Lung (tissue), 12 donors: Measurements from ENCODE around the gene CLP1. TPM values are rescaled to one million over a fixed set of nuclear protein-coding genes. Genes with fewer than 3 reads are reported as not detected.

Source experiments
- ATAC-seq: fragments of 200-7000 bp; cut with Tn5 transposase; one replicate; pipeline ENCODE4 v1.9.1; 2020; ENCODE audit warnings: moderate number of reproducible peaks; ENCODE audit not compliant: insufficient read depth, low FRiP score
- DNase-seq, 3 donors: peaks; one replicate each; pipeline ENCODE4 v3.0.0-alpha.2; 2013 to 2017
- H3K27ac ChIP-seq, 2 donors: one replicate each; pipeline ENCODE4 v1.5.1; 2013; ENCODE audit warnings: mild to moderate bottlenecking in 2 of 2, moderate library complexity in 2 of 2, control low read depth in 1 of 2, inconsistent platforms in 1 of 2, low read depth in 1 of 2, low read length in 1 of 2
- H3K27me3 ChIP-seq, 3 donors: one replicate each; pipeline ENCODE4 v1.5.1; 2013; ENCODE audit warnings: low read length in 2 of 3; ENCODE audit not compliant: control insufficient read depth in 3 of 3, insufficient read depth in 3 of 3
- H3K36me3 ChIP-seq, 4 donors: one replicate each; pipeline ENCODE4 v1.5.1; 2013; ENCODE audit warnings: low read length in 4 of 4, mild to moderate bottlenecking in 1 of 4, moderate library complexity in 1 of 4; ENCODE audit not compliant: control insufficient read depth in 4 of 4, insufficient read depth in 4 of 4
- H3K4me1 ChIP-seq, 5 donors: one replicate each; pipeline ENCODE4 v1.5.1; 2013; ENCODE audit warnings: low read length in 5 of 5, mild to moderate bottlenecking in 2 of 5, moderate library complexity in 1 of 5; ENCODE audit not compliant: control insufficient read depth in 5 of 5, insufficient read depth in 5 of 5
- H3K4me3 ChIP-seq: one replicate; pipeline ENCODE4 v1.5.1; 2013; ENCODE audit warnings: mild to moderate bottlenecking, control low read depth, moderate library complexity
- H3K9ac ChIP-seq, 2 donors: one replicate each; pipeline ENCODE4 v1.5.1; 2013; ENCODE audit warnings: low read length in 2 of 2, control low read depth in 1 of 2; ENCODE audit not compliant: insufficient read depth in 1 of 2
- H3K9me3 ChIP-seq, 4 donors: one replicate each; pipeline ENCODE4 v1.5.1; 2013; ENCODE audit warnings: low read length in 3 of 4, mild to moderate bottlenecking in 1 of 4, moderate library complexity in 1 of 4; ENCODE audit not compliant: control insufficient read depth in 4 of 4, insufficient read depth in 3 of 4
- WGBS, 2 donors: extraction: QIAGEN DNeasy Blood & Tissue Kit; methylation state at CpG; one replicate each; pipeline ENCODE4 v1.1.7; 2013; 5-methylcytosine and 5-hydroxymethylcytosine counted together
- polyA plus RNA-seq, 2 donors: library from polyadenylated mRNA; stranded (reverse); fragments of 200-250 nt; gene quantifications; one replicate each; pipeline ENCODE4 v1.2.1, GENCODE V29; 2013
- total RNA-seq, 2 donors: library from RNA; depleted of rRNA in 1 of 2; stranded (reverse); fragments of >200 nt in 1 of 2; gene quantifications; one replicate each; pipeline ENCODE4 v1.2.1, GENCODE V29; 2014 to 2021
- TF ChIP-seq, protein P1 (sequence below): IDR thresholded peaks from 2 replicates; pipeline ENCODE4 v1.5.1; 2012; ENCODE audit warnings: mild to moderate bottlenecking; ENCODE audit errors: control extremely low read depth, extremely low read depth
- donor health status: control.
- donor health status: control.
- donor health status: Bipolar disorder and iron deficiency.
- donor health status: healthy.
- donor health status: DM: yes; HTN: yes; CAD: no.

The CLP1 gene
- total and polyA plus RNA-seq, 4 donors, result 6.5 to 16.6 (median 9.7) TPM

DNA sequence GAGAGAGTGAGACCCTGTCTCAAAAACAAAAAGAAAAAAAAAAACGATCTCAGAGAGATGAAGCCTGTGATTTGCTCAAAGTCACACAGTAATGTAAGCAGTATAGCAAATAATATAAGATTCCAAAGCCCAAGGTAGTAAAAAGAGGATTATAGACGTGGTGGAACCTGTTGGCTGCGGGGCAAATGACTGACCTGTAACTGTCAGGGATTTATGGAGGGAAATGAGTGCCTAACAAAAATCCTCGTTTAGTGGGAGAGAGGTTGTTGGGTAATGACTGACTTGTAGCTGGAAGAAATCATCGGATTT is 723 bp upstream of the CLP1 start:
- ATAC-seq (no peak), DNase-seq (no peak)
- peak overlapping the region; percentile 47 to 83 for H3K9ac ChIP-seq
- no peaks in the 10 kb centered on the region for H3K9me3 ChIP-seq
- peaks cover 11 to 18% (median 15%) of the 10 kb centered on the region in 4 donors for H3K36me3 ChIP-seq
- H3K4me1 ChIP-seq, result peaks cover 0 to 14% (median 2%) of the 10 kb centered on the region in 5 donors
- H3K27ac ChIP-seq, result peak overlapping the region; percentile 82 to 92
- no peak overlapping the region for H3K4me3 ChIP-seq
- 22 to 24% methylated on average over 5 of the region's 5 CpGs for WGBS, 2 donors
- H3K27me3 ChIP-seq, result no peaks in the 10 kb centered on the region
- TF ChIP-seq, protein P1, sequence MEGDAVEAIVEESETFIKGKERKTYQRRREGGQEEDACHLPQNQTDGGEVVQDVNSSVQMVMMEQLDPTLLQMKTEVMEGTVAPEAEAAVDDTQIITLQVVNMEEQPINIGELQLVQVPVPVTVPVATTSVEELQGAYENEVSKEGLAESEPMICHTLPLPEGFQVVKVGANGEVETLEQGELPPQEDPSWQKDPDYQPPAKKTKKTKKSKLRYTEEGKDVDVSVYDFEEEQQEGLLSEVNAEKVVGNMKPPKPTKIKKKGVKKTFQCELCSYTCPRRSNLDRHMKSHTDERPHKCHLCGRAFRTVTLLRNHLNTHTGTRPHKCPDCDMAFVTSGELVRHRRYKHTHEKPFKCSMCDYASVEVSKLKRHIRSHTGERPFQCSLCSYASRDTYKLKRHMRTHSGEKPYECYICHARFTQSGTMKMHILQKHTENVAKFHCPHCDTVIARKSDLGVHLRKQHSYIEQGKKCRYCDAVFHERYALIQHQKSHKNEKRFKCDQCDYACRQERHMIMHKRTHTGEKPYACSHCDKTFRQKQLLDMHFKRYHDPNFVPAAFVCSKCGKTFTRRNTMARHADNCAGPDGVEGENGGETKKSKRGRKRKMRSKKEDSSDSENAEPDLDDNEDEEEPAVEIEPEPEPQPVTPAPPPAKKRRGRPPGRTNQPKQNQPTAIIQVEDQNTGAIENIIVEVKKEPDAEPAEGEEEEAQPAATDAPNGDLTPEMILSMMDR, result no peak

DNA sequence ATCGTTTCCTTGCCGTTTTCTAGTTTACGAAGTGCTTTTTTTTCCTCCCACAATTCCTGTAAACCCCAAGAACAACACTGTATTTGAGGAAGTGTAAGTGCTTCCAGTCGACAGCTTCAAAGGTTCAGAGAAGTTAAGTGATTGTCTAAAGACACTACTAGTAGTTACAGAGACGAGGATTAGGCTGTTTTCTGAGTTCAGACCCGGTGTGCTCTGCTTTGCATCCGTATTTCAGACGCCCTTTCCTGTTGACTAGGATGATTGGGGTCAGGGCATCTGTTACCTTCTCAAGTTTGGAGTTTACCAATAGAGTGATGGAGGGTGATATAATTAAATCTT is 430 bp downstream of the CLP1 start:
- H3K4me1 ChIP-seq, result peaks cover 0 to 11% (median 2%) of the 10 kb centered on the region in 5 donors
- H3K27me3 ChIP-seq, result no peaks in the 10 kb centered on the region
- peak overlapping the region; percentile 63 for H3K4me3 ChIP-seq
- peaks cover 15 to 22% (median 20%) of the 10 kb centered on the region in 4 donors for H3K36me3 ChIP-seq
- H3K27ac ChIP-seq, result peak overlapping the region; percentile 18 to 64
- TF ChIP-seq, protein P1, result no peak
- ATAC-seq (no peak), DNase-seq (no peak)
- H3K9me3 ChIP-seq, result no peaks in the 10 kb centered on the region
- 0 to 1% methylated on average over 8 of the region's 8 CpGs for WGBS, 2 donors
- H3K9ac ChIP-seq, result peak overlapping the region; percentile 51 to 54

DNA sequence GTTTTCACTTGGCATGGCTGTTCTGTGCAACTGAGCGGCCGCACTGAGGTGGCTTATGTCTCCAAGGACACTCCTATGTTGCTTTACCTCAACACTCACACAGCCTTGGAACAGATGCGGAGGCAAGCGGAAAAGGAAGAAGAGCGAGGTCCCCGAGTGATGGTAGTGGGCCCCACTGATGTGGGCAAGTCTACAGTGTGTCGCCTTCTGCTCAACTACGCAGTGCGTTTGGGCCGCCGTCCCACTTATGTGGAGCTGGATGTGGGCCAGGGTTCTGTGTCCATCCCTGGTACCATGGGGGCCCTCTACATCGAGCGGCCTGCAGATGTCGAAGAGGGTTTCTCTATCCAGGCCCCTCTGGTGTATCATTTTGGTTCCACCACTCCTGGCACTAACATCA is 2.1 kb downstream of the CLP1 start:
- ATAC-seq (no peak), DNase-seq (no peak)
- Histone ChIP-seq H3K36me3 (peaks cover 15 to 22% (median 20%) of the 10 kb centered on the region in 4 donors), H3K9ac (no peak overlapping the region), H3K4me1 (peaks cover 0 to 9% (median 2%) of the 10 kb centered on the region in 5 donors), H3K27me3 (no peaks in the 10 kb centered on the region), H3K9me3 (no peaks in the 10 kb centered on the region), H3K4me3 (no peak overlapping the region), H3K27ac (no peak overlapping the region)
- TF ChIP-seq, protein P1, result no peak
- WGBS, 2 donors, result 94 to 98% methylated on average over 14 of the region's 14 CpGs

DNA sequence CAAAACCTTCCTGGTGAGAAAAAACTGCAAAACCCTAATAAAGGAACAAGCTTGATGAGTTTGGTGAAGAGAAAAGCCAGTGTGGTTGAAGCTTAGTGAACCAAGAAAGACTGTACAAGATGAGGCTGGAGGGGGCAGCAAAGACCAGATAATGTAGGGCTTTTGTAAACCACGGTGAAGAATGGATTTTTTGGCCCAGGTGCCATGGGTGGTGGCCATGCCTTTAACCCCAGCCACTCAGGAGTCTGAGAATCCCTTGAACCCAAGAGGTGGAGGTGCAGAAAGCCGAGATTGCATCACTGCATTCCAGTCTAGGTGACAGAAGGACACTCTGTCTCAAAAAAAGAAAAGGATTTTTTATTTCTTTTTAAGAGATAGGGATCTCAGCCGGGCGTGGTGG is 5.3 kb downstream of the CLP1 start:
- H3K27me3 ChIP-seq, result no peaks in the 10 kb centered on the region
- H3K36me3 ChIP-seq, result peaks cover 15 to 22% (median 20%) of the 10 kb centered on the region in 4 donors
- 68 to 77% methylated on average over 4 of the region's 4 CpGs for WGBS, 2 donors
- H3K4me3 ChIP-seq, result no peak overlapping the region
- ATAC-seq (no peak), DNase-seq (no peak)
- no peak overlapping the region for H3K27ac ChIP-seq
- no peaks in the 10 kb centered on the region for H3K9me3 ChIP-seq
- no peak overlapping the region for H3K9ac ChIP-seq
- H3K4me1 ChIP-seq, result peaks cover 0 to 11% (median 2%) of the 10 kb centered on the region in 5 donors
- TF ChIP-seq, protein P1, result no peak
